PC-9 (cell line): ENCODE results near the gene ZNF146. TPM values are rescaled to one million over a fixed set of nuclear protein-coding genes. Genes with fewer than 3 reads are reported as not detected.

Experiments used
- BruUV-seq: library from RNA; stranded (reverse); fragments of 400-500 nt; replicated peaks from 2 replicates; lab custom pipeline; 2021; lab: Mats Ljungman, UMichigan
- CTCF ChIA-PET: fragments of 300-600 bp; sonication (Branson Sonifier 250); formaldehyde crosslinking; loops from one replicate; lab custom pipeline; 2022; ENCODE audit warnings: antibody characterized with exemption; lab: Charles Lee
- POLR2A ChIA-PET: fragments of 300-600 bp; sonication (Branson Sonifier 250); formaldehyde crosslinking; loops from one replicate; lab custom pipeline; 2022; ENCODE audit warnings: antibody characterized with exemption; ENCODE audit not compliant: unreplicated experiment; lab: Charles Lee
- DNase-seq, 2 experiments: peaks; one replicate each; pipeline versions ENCODE4 v3.0.0 to v3.0.0-alpha.2; 2015 to 2022; ENCODE audit warnings: mixed read lengths in 1 of 2
- H2AFZ ChIP-seq: fragments of 200-600 bp; sonication (generic); 2 replicates; pipeline ENCODE4 v1.8.1; 2017; ENCODE audit warnings: antibody characterized with exemption
- H3F3A ChIP-seq: fragments of 200-600 bp; sonication (generic); 2 replicates; pipeline ENCODE4 v1.8.1; 2017; ENCODE audit warnings: antibody characterized with exemption, mild to moderate bottlenecking, low read depth; ENCODE audit not compliant: insufficient read depth
- H3K27ac ChIP-seq: fragments of 200-600 bp; sonication (generic); 2 replicates; pipeline ENCODE4 v1.6.1; 2016; ENCODE audit warnings: mixed run types
- H3K27me3 ChIP-seq: fragments of 200-600 bp; sonication (generic); 2 replicates; pipeline ENCODE4 v1.6.1; 2016; ENCODE audit warnings: low read depth, mixed run types; ENCODE audit not compliant: insufficient read depth
- H3K36me3 ChIP-seq: fragments of 200-600 bp; sonication (generic); 2 replicates; pipeline ENCODE4 v1.6.1; 2016; ENCODE audit warnings: low read depth, mixed run types
- H3K4me1 ChIP-seq: fragments of 200-600 bp; sonication (generic); replicated peaks from 2 replicates; pipeline ENCODE4 v1.6.1; 2016; ENCODE audit warnings: mixed run types; ENCODE audit not compliant: insufficient read depth
- H3K4me2 ChIP-seq: fragments of 200-600 bp; sonication (generic); 2 replicates; pipeline ENCODE4 v1.6.1; 2017; ENCODE audit warnings: mixed run types
- H3K4me3 ChIP-seq: fragments of 200-600 bp; sonication (generic); 2 replicates; pipeline ENCODE4 v1.6.1; 2016; ENCODE audit warnings: mixed run types
- H3K79me2 ChIP-seq: fragments of 200-600 bp; sonication (generic); 2 replicates; pipeline ENCODE4 v1.6.1; 2017; ENCODE audit warnings: low read depth, mixed run types
- H3K9me2 ChIP-seq: fragments of 200-600 bp; sonication (generic); 2 replicates; pipeline ENCODE4 v1.8.1; 2017; ENCODE audit warnings: mild to moderate bottlenecking; ENCODE audit not compliant: insufficient read depth
- H3K9me3 ChIP-seq: fragments of 200-600 bp; sonication (generic); 2 replicates; pipeline ENCODE4 v1.8.1; 2016; ENCODE audit warnings: low read depth; ENCODE audit not compliant: insufficient read depth
- H4K20me1 ChIP-seq: fragments of 200-600 bp; sonication (generic); 2 replicates; pipeline ENCODE4 v1.8.1; 2017; ENCODE audit not compliant: insufficient read depth
- CTCF ChIP-seq: fragments of 200-600 bp; sonication (generic); conservative IDR thresholded peaks from 2 replicates; pipeline ENCODE4 v1.6.1; 2017; ENCODE audit warnings: mixed run types, antibody characterized with exemption, mild to moderate bottlenecking, moderate library complexity
- EZH2 ChIP-seq: fragments of 200-600 bp; sonication (generic); IDR thresholded peaks from 2 replicates; pipeline ENCODE4 v1.8.0; 2017; ENCODE audit warnings: antibody characterized with exemption, low read depth
- intact Hi-C: fragments of 100-400 bp; cut with micrococcal nuclease; formaldehyde crosslinking; loops from one replicate; pipeline ENCODE4 v1.10.0; 2022; ENCODE audit not compliant: unreplicated experiment
- total RNA-seq: library from RNA; stranded (reverse); gene quantifications from 2 replicates; pipeline ENCODE4 v1.2.3, GENCODE V29; 2021

ZNF146 gene
- total RNA-seq, 1 experiment from 2014 or later: 53.1 TPM

- Histone ChIP-seq H3K4me3 (no peak overlapping the region), H3F3A (no peaks in the 10 kb centered on the region), H3K9me3 (no peaks in the 10 kb centered on the region), H2AFZ (no peak overlapping the region), H3K4me1 (no peaks in the 10 kb centered on the region), H3K79me2 (no peaks in the 10 kb centered on the region), H3K9me2 (no peaks in the 10 kb centered on the region), H3K4me2 (no peak overlapping the region), H3K27ac (no peak overlapping the region), H3K36me3 (no peaks in the 10 kb centered on the region), H3K27me3 (peaks cover 16% of the 10 kb centered on the region), H4K20me1 (no peaks in the 10 kb centered on the region)
- CTCF ChIA-PET: no interaction called here
- POLR2A ChIA-PET: no interaction called here
- no TSS peak for BruUV-seq
- TF ChIP-seq EZH2 (no peak), CTCF (no peak)
- DNase-seq: no peak
- intact Hi-C loops: no loop called here
These were observed 41.2 kb downstream of the ZNF146 start for GRCh38 chr19:36256064-36256463.

DNA sequence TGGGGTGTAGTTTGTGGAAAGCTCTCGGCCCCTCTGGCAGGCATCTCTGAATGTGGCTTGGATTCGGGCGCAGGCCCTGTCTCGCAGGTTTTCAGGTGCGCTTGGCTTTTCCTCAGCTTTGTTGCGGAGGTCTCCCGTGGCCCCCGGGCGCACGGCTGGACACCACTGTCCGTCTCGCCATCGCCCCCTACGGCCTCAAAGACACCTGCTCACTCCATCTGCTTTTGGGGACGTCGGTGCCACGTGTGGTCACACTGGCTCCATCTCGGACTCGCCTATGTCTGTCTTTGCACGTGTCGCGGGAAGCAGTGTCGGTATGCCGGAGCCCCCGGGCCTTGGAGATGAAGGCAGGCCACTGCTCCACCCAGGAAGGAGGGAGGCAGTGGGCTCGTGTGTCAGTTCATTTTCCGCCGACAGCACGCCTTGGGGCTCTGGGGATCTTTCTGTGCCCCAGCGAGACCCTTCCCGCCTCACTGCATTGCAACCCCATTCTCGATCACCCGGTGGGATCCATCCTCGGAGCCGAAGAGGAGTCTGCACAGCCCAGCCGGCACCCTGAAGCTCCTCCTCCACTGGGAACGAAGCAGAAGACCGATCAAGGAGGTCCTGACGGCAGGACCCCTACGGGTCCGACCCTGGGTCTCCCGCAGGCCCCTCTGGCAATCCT is 42.1 kb downstream of the ZNF146 start:
- Histone ChIP-seq H3K9me2 (no peaks in the 10 kb centered on the region), H3K9me3 (no peaks in the 10 kb centered on the region), H3K36me3 (no peaks in the 10 kb centered on the region), H2AFZ (no peak overlapping the region), H3K4me3 (no peak overlapping the region), H3K27me3 (peaks cover 22% of the 10 kb centered on the region), H3K79me2 (no peaks in the 10 kb centered on the region), H3K4me1 (no peaks in the 10 kb centered on the region), H3K27ac (no peak overlapping the region), H3K4me2 (no peak overlapping the region), H3F3A (no peaks in the 10 kb centered on the region), H4K20me1 (no peaks in the 10 kb centered on the region)
- TF ChIP-seq CTCF (no peak), EZH2 (no peak)
- BruUV-seq: no TSS peak
- CTCF ChIA-PET: no interaction called here
- no peak for DNase-seq
- POLR2A ChIA-PET: no interaction called here
- intact Hi-C loops: no loop called here

DNA sequence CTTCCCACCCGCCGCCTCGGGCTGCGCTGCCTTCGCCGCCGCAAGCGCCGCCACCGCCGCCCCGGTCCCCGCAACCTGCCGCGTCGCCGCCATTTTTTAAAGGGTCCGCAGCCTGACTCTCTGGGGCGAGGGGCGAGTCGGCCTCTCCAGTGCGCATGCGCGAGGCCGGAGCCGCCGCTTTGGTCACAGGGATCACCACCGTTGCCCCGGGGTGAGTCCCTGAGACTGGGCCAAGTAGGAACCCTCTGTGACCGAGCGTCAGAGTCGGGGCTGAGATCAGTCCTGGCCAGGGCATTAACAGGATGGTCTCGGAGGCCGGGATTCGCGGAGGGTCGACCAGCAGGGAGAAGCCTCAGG is 42.6 kb downstream of the ZNF146 start:
- Histone ChIP-seq H3K27ac (no peak overlapping the region), H3K27me3 (peaks cover 24% of the 10 kb centered on the region), H3K4me1 (no peaks in the 10 kb centered on the region), H3K9me3 (no peaks in the 10 kb centered on the region), H3F3A (no peaks in the 10 kb centered on the region), H3K4me2 (no peak overlapping the region), H3K36me3 (no peaks in the 10 kb centered on the region), H4K20me1 (no peaks in the 10 kb centered on the region), H3K9me2 (no peaks in the 10 kb centered on the region), H2AFZ (no peak overlapping the region), H3K79me2 (no peaks in the 10 kb centered on the region), H3K4me3 (no peak overlapping the region)
- intact Hi-C loops: no loop called here
- POLR2A ChIA-PET: no interaction called here
- no peak for TF ChIP-seq EZH2
- no peak for TF ChIP-seq CTCF
- no TSS peak for BruUV-seq
- CTCF ChIA-PET: no interaction called here
- DNase-seq: no peak
